Measurements from ENCODE around the gene EPN2.

DNA sequence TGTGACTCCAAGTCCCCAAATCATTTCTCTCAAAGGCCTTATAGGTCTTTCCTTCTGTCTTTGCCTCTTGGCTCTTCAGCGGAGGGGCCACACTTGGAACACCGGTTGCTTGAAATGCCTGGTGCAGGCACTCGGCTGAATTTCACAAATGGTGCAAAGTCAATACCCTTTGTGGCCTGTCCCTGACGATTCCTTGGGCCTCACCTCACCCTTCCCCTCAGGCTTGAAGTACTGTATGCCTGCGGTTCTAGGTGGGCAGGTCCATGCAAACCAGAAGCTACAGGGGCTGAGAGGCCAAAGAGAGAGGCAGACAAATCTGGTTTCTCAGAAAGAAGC lies 129.4 kb downstream of the EPN2 start:
- TF ChIP-seq POLR2AphosphoS5 (IDR thresholded peaks at IDR 0.05; ENCODE audit: low read depth, low read length) (no peak), SIN3A (IDR thresholded peaks at IDR 0.05; ENCODE audit: borderline replicate concordance, insufficient read depth, low read length) (no peak)
